Head of caudate nucleus (tissue), 42 donors: Measurements from ENCODE around the gene SMYD1.

Experiments used
- DNase-seq, 42 donors: peaks; one replicate each; pipeline versions ENCODE4 v3.0.0 to v3.0.0-alpha.2; 2020 to 2021; ENCODE audit warnings: mixed read lengths in 7 of 42
- intact Hi-C: fragments of 100-400 bp; cut with DNase I; formaldehyde crosslinking; loops from one replicate; pipeline ENCODE4 v1.15.0; 2022

SMYD1 gene

DNA sequence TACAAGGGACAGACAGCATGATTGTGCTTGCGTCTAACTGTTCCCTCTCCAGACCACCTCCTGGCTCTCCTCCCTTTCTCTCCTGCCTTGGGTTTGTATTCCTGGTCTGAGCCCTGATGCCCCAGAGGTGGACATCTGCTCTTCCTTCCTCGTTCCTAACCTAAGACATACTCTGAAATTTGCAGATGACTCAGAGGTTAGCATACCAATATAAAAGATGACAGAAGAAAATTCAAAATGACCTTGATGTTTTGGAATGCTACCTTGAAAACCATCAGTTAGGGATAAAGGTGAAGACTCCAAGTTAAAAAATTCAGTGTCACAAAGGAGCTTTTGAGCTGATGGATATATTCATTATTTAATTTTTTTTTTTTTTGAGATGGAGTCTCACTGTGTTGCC is 12.9 kb downstream of the SMYD1 start:
- DNase-seq, result no peak
- intact Hi-C loops, result no loop called here

DNA sequence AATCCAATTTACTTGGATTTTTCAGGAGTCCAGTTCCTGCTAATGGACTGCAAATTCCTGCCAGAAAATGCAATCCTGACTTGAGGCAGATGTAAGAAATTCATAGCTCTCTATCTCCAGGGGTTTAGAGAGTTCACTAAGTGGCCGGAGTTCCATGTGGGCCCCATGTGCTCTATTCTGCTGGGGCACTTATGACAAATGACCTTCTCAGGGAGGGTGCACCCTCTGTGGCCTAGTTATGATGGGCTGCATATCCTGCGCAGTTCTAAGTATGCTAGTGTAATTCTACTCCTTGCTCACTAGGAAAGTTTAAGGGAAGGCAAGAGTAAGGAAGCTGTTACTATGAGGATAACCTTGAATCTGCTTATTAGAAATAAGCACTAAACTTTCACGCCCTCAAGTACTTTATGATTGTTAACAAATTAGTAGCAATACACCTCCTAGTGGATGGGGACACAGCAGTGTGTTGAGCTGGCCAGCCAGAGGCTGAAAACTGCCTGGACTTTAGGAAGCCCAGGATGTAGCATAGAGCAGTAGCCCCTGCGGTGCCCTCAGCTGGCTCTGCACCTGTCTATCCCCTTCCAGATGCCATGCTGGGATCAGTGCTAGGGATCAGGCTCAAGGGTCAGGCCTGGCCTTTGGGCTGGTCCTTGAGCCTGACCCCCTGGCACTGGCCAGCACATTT is 14.4 kb downstream of the SMYD1 start:
- intact Hi-C loops, result no loop called here
- DNase-seq, result peak in 1 of 42 donors; percentile 39

- intact Hi-C loops, result no loop called here
- DNase-seq, result peak in 18 of 42 donors; percentile 10 to 86 (median 44)
Observed at GRCh38 chr2:88082781-88083180, 15.2 kb downstream of the SMYD1 start.

- intact Hi-C loops, result loop anchor here (2.0 kb wide), 1 partner anchor 48 kb away; no protein-coding TSS in a partner anchor
- DNase-seq, result no peak
Observed at GRCh38 chr2:88085099-88085498, 17.5 kb downstream of the SMYD1 start.

- intact Hi-C loops, result loop anchor here (2.0 kb wide), 1 partner anchor 47 kb away; no protein-coding TSS in a partner anchor
- no peak for DNase-seq
Observed at GRCh38 chr2:88085602-88086001, 18.0 kb downstream of the SMYD1 start.

GRCh38 chr2:88086401-88086800 is 18.8 kb downstream of the SMYD1 start:
- no peak for DNase-seq

DNA sequence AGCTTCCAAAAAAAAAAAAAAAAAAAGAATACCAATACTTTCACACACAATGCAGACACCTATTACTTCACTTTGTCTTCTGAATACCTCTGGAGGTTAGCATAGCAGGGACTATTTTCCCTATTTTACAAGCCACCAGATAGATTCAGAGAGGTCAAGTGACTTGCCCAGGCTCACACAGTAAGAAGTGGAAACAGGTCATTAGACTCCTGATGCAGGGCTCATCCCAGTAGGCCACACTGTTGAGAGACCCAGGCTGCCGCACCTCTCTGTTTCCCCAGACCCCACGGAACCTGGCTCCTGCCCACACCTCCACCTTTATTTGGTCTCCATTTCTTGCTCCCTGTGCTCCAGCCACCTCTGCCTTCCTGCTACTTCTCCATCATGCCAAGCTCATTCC is 19.4 kb downstream of the SMYD1 start:
- DNase-seq, result no peak
- intact Hi-C loops, result no loop called here

More at GRCh38 chr2:88086401-88086800, 18.8 kb downstream of the SMYD1 start:
- intact Hi-C loops, result no loop called here

GRCh38 chr2:88087763-88088162 is 20.1 kb downstream of the SMYD1 start:
- DNase-seq, result no peak
- intact Hi-C loops, result no loop called here

GRCh38 chr2:88088999-88089398 is 21.4 kb downstream of the SMYD1 start:
- no peak for DNase-seq
- intact Hi-C loops, result no loop called here

DNA sequence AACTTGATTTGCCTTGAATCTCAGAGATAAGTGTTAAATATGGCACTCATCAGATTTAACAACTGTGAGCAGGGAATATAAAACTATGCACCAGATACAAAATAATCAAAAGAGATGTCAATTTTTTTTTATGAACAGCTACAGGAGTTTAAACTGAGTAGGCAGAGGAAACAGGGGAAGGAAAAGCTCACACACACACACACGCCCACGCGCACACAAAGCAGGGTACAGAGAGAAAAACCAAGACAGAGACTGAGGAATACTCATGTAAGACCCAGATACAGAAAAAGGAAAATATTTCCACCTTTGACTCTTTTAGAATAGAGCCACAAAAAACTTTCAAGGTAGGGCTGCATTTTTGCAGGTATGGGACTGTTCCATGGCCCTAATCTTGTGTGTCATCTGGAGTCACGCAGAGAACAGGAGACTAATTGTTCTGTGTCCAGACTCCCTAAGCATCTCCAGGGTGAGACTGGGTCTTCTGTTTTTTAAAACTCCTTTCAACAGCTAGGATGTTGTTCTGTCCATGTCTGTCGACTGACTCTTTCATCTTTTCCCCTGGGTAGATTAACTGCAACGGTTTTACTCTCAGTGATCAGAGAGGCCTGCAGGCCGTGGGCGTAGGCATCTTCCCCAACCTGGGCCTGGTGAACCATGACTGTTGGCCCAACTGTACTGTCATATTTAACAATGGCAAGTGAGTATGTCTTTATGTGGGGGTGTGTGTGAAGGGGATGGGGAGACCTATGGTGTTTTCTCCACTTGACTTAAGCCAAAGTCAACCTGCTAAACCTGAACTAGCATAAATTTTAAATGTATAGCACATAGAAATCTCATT is 23.0 kb downstream of the SMYD1 start:
- intact Hi-C loops, result no loop called here
- DNase-seq, result peak; percentile 19 to 86 (median 66)

DNA sequence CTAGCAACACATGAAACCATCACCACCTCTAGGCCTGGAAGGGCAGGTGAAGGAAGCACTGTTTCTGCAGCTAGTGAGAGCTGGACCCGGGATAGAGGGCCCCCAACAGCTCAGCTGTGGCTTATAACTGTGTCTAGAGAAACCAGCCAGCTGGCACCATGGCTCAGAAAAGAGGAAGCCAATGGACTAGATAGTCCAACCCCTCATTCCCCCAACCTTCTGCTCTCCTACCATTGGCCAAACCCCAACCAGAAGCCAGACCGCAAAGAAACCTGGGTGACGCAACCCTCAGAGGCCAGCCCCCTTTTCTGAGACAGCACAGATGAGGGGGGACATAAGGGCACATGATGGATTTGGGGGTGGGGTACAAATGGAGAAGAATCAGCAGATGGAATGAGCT is 24.3 kb downstream of the SMYD1 start:
- intact Hi-C loops, result no loop called here

GRCh38 chr2:88092773-88093172 is 25.1 kb downstream of the SMYD1 start:
- intact Hi-C loops, result no loop called here
- DNase-seq, result no peak

More for the DNA sequence above, 24.3 kb downstream of the SMYD1 start:
- DNase-seq, result no peak

GRCh38 chr2:88095022-88095421 is 27.4 kb downstream of the SMYD1 start:
- intact Hi-C loops, result no loop called here
- DNase-seq, result no peak

- no peak for DNase-seq
- intact Hi-C loops, result no loop called here
Observed at GRCh38 chr2:88096708-88097107, 29.1 kb downstream of the SMYD1 start.

GRCh38 chr2:88097192-88097591 is 29.6 kb downstream of the SMYD1 start:
- DNase-seq, result no peak
- intact Hi-C loops, result no loop called here

DNA sequence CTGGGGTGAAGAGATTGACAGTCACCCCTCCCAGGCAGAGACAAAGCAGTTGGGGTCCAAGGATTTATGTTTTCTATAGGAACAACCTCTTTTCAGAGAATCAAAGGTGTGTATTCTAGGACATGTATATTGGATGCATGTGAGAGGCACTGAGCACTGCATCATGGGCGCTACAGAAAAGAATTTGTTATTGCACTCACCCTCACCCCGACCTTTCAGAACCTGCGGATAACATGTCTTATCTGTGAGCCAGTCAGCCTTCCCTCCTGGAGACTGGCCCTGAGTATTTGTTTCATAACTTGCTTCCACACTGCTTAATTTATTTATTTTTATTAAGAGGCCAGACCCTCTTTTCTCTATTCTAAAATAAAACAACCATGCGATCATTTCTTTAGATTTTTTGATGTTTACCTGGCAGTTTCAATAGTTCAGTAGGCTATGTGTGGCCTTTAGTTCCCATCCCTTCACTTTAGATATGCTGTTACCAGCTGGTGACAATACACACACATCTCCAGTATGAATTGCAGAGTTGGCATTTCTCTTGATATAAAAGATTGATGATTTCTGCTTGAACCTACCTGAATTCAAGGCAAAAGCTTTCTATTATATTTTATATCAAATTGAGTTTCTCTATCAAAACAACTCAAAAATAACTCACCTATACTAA is 30.4 kb downstream of the SMYD1 start:
- DNase-seq, result no peak
- intact Hi-C loops, result no loop called here

DNA sequence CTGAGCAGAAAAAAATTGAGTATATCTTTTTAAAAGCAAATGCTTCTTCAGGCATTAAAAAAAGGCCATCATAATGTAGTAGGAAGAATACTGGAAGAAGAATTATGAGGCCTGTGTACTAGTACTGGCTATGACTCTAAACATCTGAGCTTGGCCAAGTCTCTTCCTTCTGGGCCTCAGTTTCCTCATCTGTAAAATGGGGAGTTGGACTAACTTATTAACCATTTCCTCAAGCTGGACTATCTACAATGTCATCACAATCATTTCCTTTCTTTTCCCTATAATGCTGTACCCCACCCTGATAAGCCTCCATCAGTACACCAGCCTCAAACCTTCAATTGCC is 30.9 kb downstream of the SMYD1 start:
- DNase-seq, result no peak
- intact Hi-C loops, result no loop called here

DNA sequence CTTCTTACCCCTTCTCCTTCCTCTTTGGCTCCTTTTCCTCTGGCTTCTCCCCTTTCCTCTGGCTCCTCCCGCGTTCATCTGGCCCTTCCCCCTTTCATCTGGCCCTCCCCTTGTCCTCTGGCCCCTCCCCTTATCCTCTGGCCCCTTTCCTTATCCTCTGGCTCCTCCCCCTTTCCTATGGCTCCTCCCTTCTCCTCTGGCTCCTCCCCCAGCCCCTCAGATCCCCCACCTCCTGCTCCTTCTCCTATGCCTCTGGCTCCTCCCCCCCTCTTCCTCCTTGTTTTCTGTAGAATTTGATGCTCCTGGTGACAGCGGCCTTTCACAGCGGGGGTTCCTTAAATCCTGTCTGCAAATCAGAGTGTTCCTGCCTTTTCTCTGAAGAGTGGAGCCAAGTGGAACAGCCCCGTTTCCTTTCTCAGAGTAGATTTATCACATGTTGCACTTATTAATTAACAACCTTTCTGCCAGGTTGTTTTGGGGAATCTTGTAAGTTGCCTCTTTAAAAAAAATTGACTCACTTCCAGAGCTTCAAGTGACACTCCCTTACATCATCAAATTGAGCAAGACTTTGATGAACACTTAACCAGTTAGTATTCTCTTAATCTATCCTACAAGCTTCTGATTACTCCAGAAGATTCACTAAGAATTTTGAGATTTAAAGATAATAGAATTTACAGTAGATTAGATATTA is 32.3 kb downstream of the SMYD1 start:
- intact Hi-C loops, result no loop called here
- no peak for DNase-seq

DNA sequence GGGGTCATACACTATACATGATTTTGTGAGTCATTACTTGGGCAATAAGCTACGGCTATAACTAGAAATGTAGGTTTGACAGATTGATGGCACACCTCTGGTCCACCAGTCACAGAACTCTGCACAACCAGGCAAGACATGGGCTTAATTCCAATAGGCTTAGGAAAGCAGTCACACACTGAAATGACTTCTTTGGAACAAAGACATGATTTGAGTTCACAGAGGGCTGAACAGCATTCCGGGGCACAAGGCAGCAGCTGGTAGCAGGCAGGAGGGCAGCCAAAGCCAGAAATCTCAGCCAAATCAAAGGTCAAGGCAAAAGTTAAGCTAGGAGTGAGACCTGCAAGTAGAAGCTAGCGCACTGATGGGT is 32.8 kb downstream of the SMYD1 start:
- DNase-seq, result peak in 9 of 42 donors; percentile 7 to 36 (median 16)
- intact Hi-C loops, result no loop called here

- DNase-seq, result no peak
- intact Hi-C loops, result no loop called here
Observed at GRCh38 chr2:88108796-88109195, 41.2 kb downstream of the SMYD1 start.
